Natural killer cell (primary cell): ENCODE measurements around the gene DOK6. TPM values are rescaled to one million over a fixed set of nuclear protein-coding genes. Genes with fewer than 3 reads are reported as not detected.

Experiments used
- ATAC-seq, 3 donors: fragments of 150-1000 bp in 2 of 3; fragments of 200-7000 bp in 1 of 3; cut with Tn5 transposase; 1 replicate in 1 of 3; 2 replicates in 2 of 3; pipeline ENCODE4 v1.10.0; 2021; ENCODE audit warnings: mild to moderate bottlenecking in 2 of 3, moderate library complexity in 2 of 3
- DNase-seq, 2 donors: peaks; one replicate each; pipeline versions ENCODE4 v3.0.0 to v3.0.0-alpha.2; 2013 to 2021; ENCODE audit warnings: mixed read lengths in 1 of 2
- H3K27ac ChIP-seq: one replicate; pipeline ENCODE4 v1.5.1; 2013; ENCODE audit warnings: mild to moderate bottlenecking, low read length
- H3K27me3 ChIP-seq: one replicate; pipeline ENCODE4 v1.6.1; 2013; ENCODE audit warnings: low read length; ENCODE audit not compliant: control insufficient read depth, insufficient read depth
- H3K36me3 ChIP-seq: one replicate; pipeline ENCODE4 v1.6.1; 2013; ENCODE audit warnings: low read length; ENCODE audit not compliant: control insufficient read depth, insufficient read depth
- H3K4me1 ChIP-seq: one replicate; pipeline ENCODE4 v1.6.1; 2013; ENCODE audit warnings: low read length; ENCODE audit not compliant: control insufficient read depth, insufficient read depth
- H3K4me3 ChIP-seq: one replicate; pipeline ENCODE4 v1.5.1; 2013; ENCODE audit warnings: low read length
- H3K9me3 ChIP-seq: one replicate; pipeline ENCODE4 v1.6.1; 2013; ENCODE audit warnings: low read length; ENCODE audit not compliant: control insufficient read depth, insufficient read depth
- H3K27ac Mint-ChIP-seq, 2 donors: one replicate each; pipeline ENCODE4 v1.8.0; 2022; ENCODE audit warnings: mild to moderate bottlenecking in 2 of 2, mixed read lengths in 2 of 2, moderate library complexity in 1 of 2
- H3K27me3 Mint-ChIP-seq, 2 donors: one replicate each; pipeline ENCODE4 v1.8.0; 2022; ENCODE audit warnings: low read depth in 2 of 2, mixed read lengths in 2 of 2
- H3K36me3 Mint-ChIP-seq: one replicate; pipeline ENCODE4 v1.8.0; 2022; ENCODE audit warnings: mixed read lengths
- H3K4me1 Mint-ChIP-seq, 2 donors: one replicate each; pipeline ENCODE4 v1.8.0; 2022; ENCODE audit warnings: mixed read lengths in 2 of 2
- H3K4me3 Mint-ChIP-seq: one replicate; pipeline ENCODE4 v1.8.0; 2022; ENCODE audit warnings: mild to moderate bottlenecking, moderate library complexity, mixed read lengths
- H3K9me3 Mint-ChIP-seq, 2 donors: one replicate each; pipeline ENCODE4 v1.8.0; 2022; ENCODE audit warnings: mixed read lengths in 2 of 2
- CTCF ChIP-seq: fragments of 200-600 bp; IDR thresholded peaks from one replicate; pipeline ENCODE4 v1.8.0; 2022; ENCODE audit warnings: antibody characterized with exemption
- WGBS: methylation state at CpG from one replicate; pipeline ENCODE4 v1.1.7; 2013; ENCODE audit warnings: missing lambda C conversion rate; ENCODE audit not compliant: insufficient coverage; 5-methylcytosine and 5-hydroxymethylcytosine counted together
- intact Hi-C: fragments of 100-400 bp; cut with micrococcal nuclease; formaldehyde crosslinking; loops from one replicate; pipeline ENCODE4 v1.14.2; 2022
- total RNA-seq, 4 donors: library from RNA; stranded (reverse); fragments of 120-200 nt in 1 of 4; gene quantifications; one replicate each; pipeline versions ENCODE4 v1.2.3 to v1.2.4, GENCODE V29; 2013 to 2022

DOK6 gene
- total RNA-seq, 3 donors from 2014 or later (not counting 1 experiment from before 2014, with no cell fraction given), result 0.02 TPM; not detected in 2

- Histone ChIP-seq H3K36me3 (no peaks in the 10 kb centered on the region), H3K4me1 (no peaks in the 10 kb centered on the region), H3K4me3 (no peak overlapping the region), H3K27ac (no peak overlapping the region), H3K9me3 (no peaks in the 10 kb centered on the region), H3K27me3 (peaks cover 7% of the 10 kb centered on the region)
- DNase-seq (no peak), ATAC-seq (no peak)
- intact Hi-C loops, result no loop called here
- Mint-ChIP-seq H3K4me1 (no peaks in the 10 kb centered on the region), H3K27me3 (peaks cover 6% of the 10 kb centered on the region in 2 donors), H3K4me3 (no peak overlapping the region), H3K27ac (no peak overlapping the region), H3K9me3 (no peaks in the 10 kb centered on the region), H3K36me3 (no peaks in the 10 kb centered on the region)
- no peak for TF ChIP-seq CTCF
- 80% methylated on average over 4 of the region's 4 CpGs for WGBS
Measured at GRCh38 chr18:69680123-69680522, 279.4 kb downstream of the DOK6 start.

GRCh38 chr18:69683176-69683575 is 282.5 kb downstream of the DOK6 start:
- Histone ChIP-seq H3K27ac (no peak overlapping the region), H3K27me3 (peaks cover 7% of the 10 kb centered on the region), H3K36me3 (no peaks in the 10 kb centered on the region), H3K4me3 (no peak overlapping the region), H3K4me1 (no peaks in the 10 kb centered on the region), H3K9me3 (no peaks in the 10 kb centered on the region)
- no peak overlapping the region for H3K27ac Mint-ChIP-seq
- no peaks in the 10 kb centered on the region for H3K9me3 Mint-ChIP-seq
- H3K27me3 Mint-ChIP-seq, result peaks cover 6 to 10% of the 10 kb centered on the region in 2 donors
- TF ChIP-seq CTCF, result no peak
- no peak for ATAC-seq
- no peak for DNase-seq
- WGBS, result 72% methylated on average over 2 of the region's 2 CpGs
- no peak overlapping the region for H3K4me3 Mint-ChIP-seq
- H3K4me1 Mint-ChIP-seq, result no peaks in the 10 kb centered on the region
- intact Hi-C loops, result no loop called here
- H3K36me3 Mint-ChIP-seq, result no peaks in the 10 kb centered on the region

GRCh38 chr18:69684789-69685188 is 284.1 kb downstream of the DOK6 start:
- H3K36me3 Mint-ChIP-seq, result no peaks in the 10 kb centered on the region
- WGBS, result 100% methylated on average over 1 of the region's 2 CpGs

More at GRCh38 chr18:69684789-69685188, 284.1 kb downstream of the DOK6 start:
- no peak overlapping the region for H3K4me3 Mint-ChIP-seq
- H3K4me1 Mint-ChIP-seq, result no peaks in the 10 kb centered on the region
- no peaks in the 10 kb centered on the region for H3K9me3 Mint-ChIP-seq
- no peak overlapping the region for H3K27ac Mint-ChIP-seq
- Histone ChIP-seq H3K4me1 (no peaks in the 10 kb centered on the region), H3K4me3 (no peak overlapping the region), H3K36me3 (no peaks in the 10 kb centered on the region), H3K27me3 (peaks cover 5% of the 10 kb centered on the region), H3K9me3 (no peaks in the 10 kb centered on the region), H3K27ac (no peak overlapping the region)
- TF ChIP-seq CTCF, result no peak
- DNase-seq, result no peak
- peaks cover 6 to 10% of the 10 kb centered on the region in 2 donors for H3K27me3 Mint-ChIP-seq
- intact Hi-C loops, result no loop called here
- no peak for ATAC-seq
